ENCODE data around the gene GTF3A.
"Not testable (repeated sequence)": the region's sequence is repeated elsewhere in the genome, so short reads cannot be mapped to it uniquely, and the experiment has no call there.

The GTF3A gene

DNA sequence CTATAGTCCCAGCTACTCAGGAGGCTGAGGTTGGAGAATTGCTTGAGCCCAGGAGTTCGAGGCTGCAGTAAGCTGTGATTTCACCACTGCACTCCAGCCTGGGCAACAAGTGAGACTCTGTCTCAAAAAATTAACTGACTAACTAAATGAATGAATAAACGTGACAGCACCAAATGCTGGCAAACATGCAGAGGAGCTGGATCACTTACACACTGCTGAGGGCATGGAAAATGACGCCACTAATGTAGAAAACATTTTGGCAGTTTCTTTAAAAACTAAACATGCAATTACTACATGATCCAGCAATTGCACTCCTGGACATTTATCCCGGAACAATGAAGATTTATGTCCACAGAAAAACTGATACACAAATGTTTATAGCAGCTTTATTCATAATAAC lies 31.3 kb upstream of the GTF3A start:
- in situ Hi-C loops (cut with HindIII; ENCODE audit: low pct_ligation_motif_present, low sequenced_read_pairs), result no loop called here
- H3K4me3 ChIP-seq (ENCODE audit: low read depth, low read length), result no peak overlapping the region

DNA sequence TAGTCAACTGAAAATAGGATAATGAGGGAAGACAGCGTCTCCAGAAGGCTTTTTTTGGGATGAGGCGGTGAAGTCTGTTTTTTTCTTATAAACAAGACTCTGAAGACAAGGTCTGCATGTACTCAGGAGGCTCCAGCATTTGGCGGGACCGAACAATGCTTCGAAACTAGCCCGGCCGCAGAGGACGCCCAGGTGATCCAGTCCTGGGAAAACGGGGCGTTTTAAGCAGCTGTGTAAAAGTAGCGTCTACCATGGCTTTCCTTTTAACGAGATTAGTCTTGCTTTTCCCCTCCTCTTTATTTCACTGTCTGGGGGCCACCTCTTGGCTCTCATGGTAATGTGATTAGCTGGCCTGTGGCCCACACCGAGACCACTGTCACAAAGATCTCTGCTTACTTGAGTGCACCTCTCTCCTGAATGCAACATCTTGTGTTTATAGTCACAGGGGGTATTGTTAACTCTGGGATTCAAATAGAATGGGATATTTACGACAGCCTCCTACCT lies 29.4 kb upstream of the GTF3A start:
- no peak for DNase-seq
- Histone ChIP-seq H3K36me3 (replicated peaks) (no peaks in the 10 kb centered on the region), H3K27me3 (replicated peaks) (no peaks in the 10 kb centered on the region), H3K4me3 (ENCODE audit: low read depth, low read length) (no peak overlapping the region), H3K27ac (no peak overlapping the region)
- TF ChIP-seq, protein P1, sequence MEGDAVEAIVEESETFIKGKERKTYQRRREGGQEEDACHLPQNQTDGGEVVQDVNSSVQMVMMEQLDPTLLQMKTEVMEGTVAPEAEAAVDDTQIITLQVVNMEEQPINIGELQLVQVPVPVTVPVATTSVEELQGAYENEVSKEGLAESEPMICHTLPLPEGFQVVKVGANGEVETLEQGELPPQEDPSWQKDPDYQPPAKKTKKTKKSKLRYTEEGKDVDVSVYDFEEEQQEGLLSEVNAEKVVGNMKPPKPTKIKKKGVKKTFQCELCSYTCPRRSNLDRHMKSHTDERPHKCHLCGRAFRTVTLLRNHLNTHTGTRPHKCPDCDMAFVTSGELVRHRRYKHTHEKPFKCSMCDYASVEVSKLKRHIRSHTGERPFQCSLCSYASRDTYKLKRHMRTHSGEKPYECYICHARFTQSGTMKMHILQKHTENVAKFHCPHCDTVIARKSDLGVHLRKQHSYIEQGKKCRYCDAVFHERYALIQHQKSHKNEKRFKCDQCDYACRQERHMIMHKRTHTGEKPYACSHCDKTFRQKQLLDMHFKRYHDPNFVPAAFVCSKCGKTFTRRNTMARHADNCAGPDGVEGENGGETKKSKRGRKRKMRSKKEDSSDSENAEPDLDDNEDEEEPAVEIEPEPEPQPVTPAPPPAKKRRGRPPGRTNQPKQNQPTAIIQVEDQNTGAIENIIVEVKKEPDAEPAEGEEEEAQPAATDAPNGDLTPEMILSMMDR (IDR thresholded peaks at IDR 0.05; ENCODE audit: low read depth, low read length, missing control alignments), result no peak
- in situ Hi-C loops (cut with HindIII; ENCODE audit: low pct_ligation_motif_present, low sequenced_read_pairs), result no loop called here

More for the DNA sequence above, 31.3 kb upstream of the GTF3A start:
- Histone ChIP-seq H3K36me3 (replicated peaks) (no peaks in the 10 kb centered on the region), H3K27me3 (replicated peaks) (no peaks in the 10 kb centered on the region), H3K27ac (no peak overlapping the region)
- DNase-seq, result no peak
- TF ChIP-seq, protein P1 (IDR thresholded peaks at IDR 0.05; ENCODE audit: low read depth, low read length, missing control alignments), result no peak

DNA sequence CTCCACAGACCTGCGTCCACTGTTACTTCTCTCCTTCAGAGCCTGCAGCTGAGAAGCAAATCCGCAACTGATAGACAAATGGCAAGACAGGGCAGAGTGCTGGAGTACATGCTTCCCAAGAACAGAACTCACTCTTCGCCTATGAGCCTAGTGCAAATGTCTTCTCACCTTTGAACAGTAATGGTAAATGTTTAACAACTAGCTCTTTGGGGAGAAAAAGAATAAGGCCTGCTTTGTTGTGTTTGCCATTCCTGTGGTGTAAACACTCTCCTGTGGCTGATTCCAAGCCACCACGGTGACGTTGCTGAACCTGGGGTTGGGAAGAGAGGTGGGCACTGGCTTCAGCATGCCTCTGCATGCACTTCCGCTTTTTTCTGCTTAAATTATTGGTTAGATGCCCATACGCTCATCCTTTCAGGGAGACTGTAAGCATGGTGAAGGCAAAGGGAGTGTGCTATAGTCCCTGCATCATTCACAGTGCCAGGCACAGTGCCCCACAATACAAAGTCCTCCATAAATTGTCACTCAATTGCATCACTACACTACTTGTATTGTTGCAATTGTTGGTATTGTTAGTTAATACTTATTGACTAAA lies 28.1 kb upstream of the GTF3A start:
- DNase-seq, result no peak
- Histone ChIP-seq H3K36me3 (replicated peaks) (no peaks in the 10 kb centered on the region), H3K27me3 (replicated peaks) (no peaks in the 10 kb centered on the region), H3K4me3 (ENCODE audit: low read depth, low read length) (no peak overlapping the region), H3K27ac (no peak overlapping the region)
- TF ChIP-seq, protein P1 (IDR thresholded peaks at IDR 0.05; ENCODE audit: low read depth, low read length, missing control alignments), result no peak
- in situ Hi-C loops (cut with HindIII; ENCODE audit: low pct_ligation_motif_present, low sequenced_read_pairs), result no loop called here

DNA sequence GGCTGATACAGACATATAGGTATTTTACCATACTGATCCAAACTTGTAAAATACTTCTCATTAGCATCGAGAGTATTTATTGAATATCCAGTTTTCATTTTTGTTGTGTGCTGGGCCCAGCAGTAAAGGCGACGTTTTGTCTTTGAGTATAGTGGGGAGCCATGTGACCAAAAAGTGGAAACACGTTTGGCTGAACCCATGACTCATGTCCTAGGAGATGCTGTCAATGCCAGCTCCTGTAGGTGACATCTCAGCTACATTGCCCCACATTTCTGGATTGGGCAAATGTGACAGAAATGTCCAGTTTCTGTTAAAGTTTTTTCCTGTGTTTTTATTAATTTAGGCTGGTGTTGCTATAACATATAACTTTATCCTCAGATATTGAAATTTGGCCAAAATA lies 26.1 kb upstream of the GTF3A start:
- TF ChIP-seq, protein P1 (IDR thresholded peaks at IDR 0.05; ENCODE audit: low read depth, low read length, missing control alignments), result no peak
- no peak for DNase-seq
- H3K27ac ChIP-seq, result no peak overlapping the region
- H3K36me3 ChIP-seq (replicated peaks), result no peaks in the 10 kb centered on the region
- H3K4me3 ChIP-seq (ENCODE audit: low read depth, low read length), result no peak overlapping the region
- in situ Hi-C loops (cut with HindIII; ENCODE audit: low pct_ligation_motif_present, low sequenced_read_pairs), result no loop called here
- no peaks in the 10 kb centered on the region for H3K27me3 ChIP-seq (replicated peaks)

DNA sequence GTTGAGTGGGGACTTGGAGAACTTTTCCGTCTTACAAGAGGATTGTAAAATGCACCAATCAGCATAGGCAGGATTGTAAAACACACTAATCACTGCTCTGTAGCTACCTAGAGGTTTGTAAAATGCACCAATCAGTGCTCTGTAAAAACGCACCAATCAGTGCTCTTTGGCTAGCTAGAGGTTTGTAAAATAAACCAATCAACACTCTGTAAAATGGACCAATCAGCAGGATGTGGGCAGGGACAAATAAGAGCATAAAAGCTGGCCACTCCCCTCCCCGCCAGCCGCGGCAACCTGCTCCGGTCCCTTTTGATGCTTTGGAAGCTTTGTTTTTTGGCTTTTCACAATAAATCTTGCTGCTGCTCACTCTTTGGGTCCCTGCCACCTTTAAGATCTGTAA lies 24.0 kb upstream of the GTF3A start:
- H3K27ac ChIP-seq; H3K4me3 ChIP-seq (ENCODE audit: low read depth, low read length); in situ Hi-C loops (cut with HindIII; ENCODE audit: low pct_ligation_motif_present, low sequenced_read_pairs); H3K36me3 ChIP-seq (replicated peaks); DNase-seq; H3K27me3 ChIP-seq (replicated peaks): not testable (repeated sequence)

DNA sequence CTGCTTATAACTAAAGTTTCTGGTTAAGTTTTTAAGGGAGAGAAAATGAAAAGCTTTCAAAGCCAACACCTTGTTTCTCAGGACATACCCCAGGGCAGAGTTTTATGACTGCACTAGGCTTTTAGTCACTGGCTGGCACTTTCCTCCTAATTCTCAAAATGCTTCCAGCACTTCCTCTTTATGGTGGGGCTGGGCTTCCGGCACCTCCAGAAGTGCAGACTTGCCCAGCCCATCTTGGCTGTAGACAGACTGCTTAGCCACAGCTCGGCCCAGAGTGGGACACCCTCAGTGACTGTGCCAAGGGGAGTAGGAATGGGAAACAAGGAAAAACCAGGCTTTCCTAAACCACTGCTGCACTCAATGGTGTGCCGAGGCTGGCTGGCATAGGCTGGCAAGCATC lies 23.2 kb upstream of the GTF3A start:
- Histone ChIP-seq H3K27me3 (replicated peaks) (no peaks in the 10 kb centered on the region), H3K27ac (no peak overlapping the region), H3K36me3 (replicated peaks) (no peaks in the 10 kb centered on the region), H3K4me3 (ENCODE audit: low read depth, low read length) (no peak overlapping the region)
- TF ChIP-seq, protein P1 (IDR thresholded peaks at IDR 0.05; ENCODE audit: low read depth, low read length, missing control alignments), result no peak
- DNase-seq, result no peak
- in situ Hi-C loops (cut with HindIII; ENCODE audit: low pct_ligation_motif_present, low sequenced_read_pairs), result no loop called here
